ENCODE data around the gene ARGLU1.

ARGLU1 gene

GRCh38 chr13:106540613-106541012 is 27.3 kb downstream of the ARGLU1 start:
- DNase-seq = no peak

GRCh38 chr13:106537521-106537920 is 30.4 kb downstream of the ARGLU1 start:
- no peak for DNase-seq

- no peak for DNase-seq
Measured at GRCh38 chr13:106536244-106537034, 31.5 kb downstream of the ARGLU1 start.

GRCh38 chr13:106535552-106536243 is 32.2 kb downstream of the ARGLU1 start, which contains the start of gene EFNB2:
TSS of gene EFNB2 (minus strand) at chr13:106535662. CDS start at chr13:106534964, 698 bp downstream.
- DNase-seq = no peak

GRCh38 chr13:106534639-106535551 is 33.0 kb downstream of the ARGLU1 start:
- no peak for DNase-seq

GRCh38 chr13:106533943-106534638 is 33.8 kb downstream of the ARGLU1 start:
- DNase-seq = no peak

GRCh38 chr13:106533101-106533942 is 34.6 kb downstream of the ARGLU1 start:
- DNase-seq = no peak

- DNase-seq = no peak
Measured at GRCh38 chr13:106532111-106532929, 35.6 kb downstream of the ARGLU1 start.

GRCh38 chr13:106530980-106531481 is 36.9 kb downstream of the ARGLU1 start:
- no peak for DNase-seq

GRCh38 chr13:106530171-106530851 is 37.6 kb downstream of the ARGLU1 start:
- no peak for DNase-seq

- DNase-seq = no peak
Measured at GRCh38 chr13:106529415-106530170, 38.3 kb downstream of the ARGLU1 start.

GRCh38 chr13:106528718-106529414 is 39.1 kb downstream of the ARGLU1 start:
- DNase-seq = no peak

- no peak for DNase-seq
Measured at GRCh38 chr13:106527826-106528225, 40.1 kb downstream of the ARGLU1 start.

- no peak for DNase-seq
Measured at GRCh38 chr13:106527445-106527801, 40.5 kb downstream of the ARGLU1 start.

- no peak for DNase-seq
Measured at GRCh38 chr13:106526738-106527444, 41.0 kb downstream of the ARGLU1 start.

GRCh38 chr13:106525865-106526264 is 42.1 kb downstream of the ARGLU1 start:
- DNase-seq = no peak

- no peak for DNase-seq
Measured at GRCh38 chr13:106524108-106524507, 43.8 kb downstream of the ARGLU1 start.

GRCh38 chr13:106523576-106523975 is 44.4 kb downstream of the ARGLU1 start:
- DNase-seq = no peak

Data from AML-193 (cell line).